ENCODE results near the gene SLC17A9. TPM values are rescaled to one million over a fixed set of nuclear protein-coding genes. Genes with fewer than 3 reads are reported as not detected.

SLC17A9 gene
- total RNA-seq, 1 experiment from 2014 or later, result 0.22 TPM

GRCh38 chr20:62944184-62944583 is 8.3 kb upstream of the SLC17A9 start:
- intact Hi-C loops (cut with micrococcal nuclease; ENCODE audit: unreplicated experiment), result no loop called here
- Histone ChIP-seq H3K9me2 (ENCODE audit: insufficient read depth) (no peaks in the 10 kb centered on the region), H3F3A (ENCODE audit: insufficient read depth, low read depth) (peaks cover 12% of the 10 kb centered on the region; the same call in 1 of the 2 replicates), H3K27me3 (ENCODE audit: insufficient read depth, low read depth) (no peaks in the 10 kb centered on the region), H3K4me2 (no peak overlapping the region), H3K27ac (no peak overlapping the region), H3K4me3 (no peak overlapping the region), H3K4me1 (replicated peaks; ENCODE audit: insufficient read depth) (peaks cover 8% of the 10 kb centered on the region), H2AFZ (no peak overlapping the region), H3K9me3 (ENCODE audit: insufficient read depth, low read depth) (no peaks in the 10 kb centered on the region), H3K79me2 (ENCODE audit: low read depth) (peaks cover 38% of the 10 kb centered on the region), H3K36me3 (ENCODE audit: low read depth) (peaks cover 39% of the 10 kb centered on the region), H4K20me1 (ENCODE audit: insufficient read depth) (peaks cover 65% of the 10 kb centered on the region)
- TF ChIP-seq CTCF (conservative IDR thresholded peaks at IDR 0.05) (no peak), EZH2 (IDR thresholded peaks at IDR 0.05; ENCODE audit: low read depth) (no peak)
- DNase-seq, result no peak
- POLR2A ChIA-PET (ENCODE audit: unreplicated experiment), result no interaction called here
- BruUV-seq (replicated peaks), result no TSS peak
- CTCF ChIA-PET, result no interaction called here

- H3K36me3 ChIP-seq (ENCODE audit: low read depth), result peaks cover 39% of the 10 kb centered on the region
- H3K9me3 ChIP-seq (ENCODE audit: insufficient read depth, low read depth), result no peaks in the 10 kb centered on the region
- no peaks in the 10 kb centered on the region for H3K9me2 ChIP-seq (ENCODE audit: insufficient read depth)
- no peak overlapping the region for H3K4me2 ChIP-seq
- H4K20me1 ChIP-seq (ENCODE audit: insufficient read depth), result peaks cover 59% of the 10 kb centered on the region
- no TSS peak for BruUV-seq (replicated peaks)
- H3K79me2 ChIP-seq (ENCODE audit: low read depth), result peaks cover 33% of the 10 kb centered on the region
- TF ChIP-seq EZH2 (IDR thresholded peaks at IDR 0.05; ENCODE audit: low read depth) (no peak), CTCF (conservative IDR thresholded peaks at IDR 0.05) (no peak)
- no peak overlapping the region for H2AFZ ChIP-seq
- H3F3A ChIP-seq (ENCODE audit: insufficient read depth, low read depth), result peaks cover 7% of the 10 kb centered on the region; the same call in 1 of the 2 replicates
- no peak overlapping the region for H3K4me3 ChIP-seq
- ChIA-PET CTCF (no interaction called here), POLR2A (ENCODE audit: unreplicated experiment) (interaction anchor here (0.5 kb wide), 1 partner anchor 575 kb away, joined by 6 read pairs; no protein-coding TSS in a partner anchor)
- no peak overlapping the region for H3K27ac ChIP-seq
- H3K4me1 ChIP-seq (replicated peaks; ENCODE audit: insufficient read depth), result peaks cover 2% of the 10 kb centered on the region
- intact Hi-C loops (cut with micrococcal nuclease; ENCODE audit: unreplicated experiment), result no loop called here
- DNase-seq, result no peak
- no peaks in the 10 kb centered on the region for H3K27me3 ChIP-seq (ENCODE audit: insufficient read depth, low read depth)
Measured at GRCh38 chr20:62944746-62945145, 7.8 kb upstream of the SLC17A9 start.

GRCh38 chr20:62945771-62946339 is 6.7 kb upstream of the SLC17A9 start:
- Histone ChIP-seq H3K9me3 (ENCODE audit: insufficient read depth, low read depth) (no peaks in the 10 kb centered on the region), H3K79me2 (ENCODE audit: low read depth) (peaks cover 22% of the 10 kb centered on the region), H3K4me2 (no peak overlapping the region), H3K4me3 (no peak overlapping the region), H3K9me2 (ENCODE audit: insufficient read depth) (no peaks in the 10 kb centered on the region), H3K36me3 (ENCODE audit: low read depth) (peaks cover 36% of the 10 kb centered on the region), H3K27me3 (ENCODE audit: insufficient read depth, low read depth) (no peaks in the 10 kb centered on the region), H3K27ac (no peak overlapping the region), H2AFZ (no peak overlapping the region), H4K20me1 (ENCODE audit: insufficient read depth) (peaks cover 48% of the 10 kb centered on the region), H3K4me1 (replicated peaks; ENCODE audit: insufficient read depth) (no peaks in the 10 kb centered on the region), H3F3A (ENCODE audit: insufficient read depth, low read depth) (0 out of 2 replicates have a peak, but pooled peaks cover 7% of the 10 kb centered on the region)
- no peak for TF ChIP-seq CTCF (conservative IDR thresholded peaks at IDR 0.05)
- no peak for TF ChIP-seq EZH2 (IDR thresholded peaks at IDR 0.05; ENCODE audit: low read depth)
- BruUV-seq (replicated peaks), result no TSS peak
- no peak for DNase-seq
- intact Hi-C loops (cut with micrococcal nuclease; ENCODE audit: unreplicated experiment), result no loop called here
- POLR2A ChIA-PET (ENCODE audit: unreplicated experiment), result no interaction called here
- CTCF ChIA-PET, result no interaction called here

All from PC-9 (cell line).